ENCODE data around the gene HOXB8. TPM values are rescaled to one million over a fixed set of nuclear protein-coding genes. Genes with fewer than 3 reads are reported as not detected.

Gene HOXB8
- total RNA-seq, 1 experiment from 2014 or later: 1.2 TPM

- DNase-seq (ENCODE audit: low spot score): no peak
Observed at GRCh38 chr17:48596000-48596734, 18.9 kb downstream of the HOXB8 start.

- DNase-seq (ENCODE audit: low spot score): no peak
Observed at GRCh38 chr17:48595278-48595999, 19.7 kb downstream of the HOXB8 start.

GRCh38 chr17:48594538-48595277 is 20.4 kb downstream of the HOXB8 start:
- DNase-seq (ENCODE audit: low spot score): no peak

GRCh38 chr17:48593840-48594537 is 21.1 kb downstream of the HOXB8 start:
- peak; percentile 65 for DNase-seq (ENCODE audit: low spot score)

- no peak for DNase-seq (ENCODE audit: low spot score)
Observed at GRCh38 chr17:48593126-48593829, 21.8 kb downstream of the HOXB8 start, which contains the start of gene HOXB5. HOXB5 (minus strand) TSS chr17:48593779; CDS start chr17:48593682, 97 bp downstream.

- DNase-seq (ENCODE audit: low spot score): no peak
Observed at GRCh38 chr17:48592577-48592976, 22.5 kb downstream of the HOXB8 start.

- DNase-seq (ENCODE audit: low spot score): no peak
Observed at GRCh38 chr17:48592057-48592514, 23.0 kb downstream of the HOXB8 start.

- DNase-seq (ENCODE audit: low spot score): no peak
Observed at GRCh38 chr17:48591255-48592056, 23.6 kb downstream of the HOXB8 start.

GRCh38 chr17:48590607-48591161 is 24.4 kb downstream of the HOXB8 start:
- no peak for DNase-seq (ENCODE audit: low spot score)

- DNase-seq (ENCODE audit: low spot score): no peak
Observed at GRCh38 chr17:48589831-48590606, 25.1 kb downstream of the HOXB8 start, which contains the start of gene HOXB3. HOXB3 (minus strand) TSS chr17:48590241; CDS start chr17:48552474, 37,767 bp downstream.

GRCh38 chr17:48589060-48589830 is 25.8 kb downstream of the HOXB8 start:
- no peak for DNase-seq (ENCODE audit: low spot score)

GRCh38 chr17:48588528-48588927 is 26.6 kb downstream of the HOXB8 start:
- no peak for DNase-seq (ENCODE audit: low spot score)

- DNase-seq (ENCODE audit: low spot score): no peak
Observed at GRCh38 chr17:48588074-48588415, 27.0 kb downstream of the HOXB8 start.

GRCh38 chr17:48587276-48588073 is 27.6 kb downstream of the HOXB8 start:
- peak; percentile 83 for DNase-seq (ENCODE audit: low spot score)

GRCh38 chr17:48586355-48587258 is 28.5 kb downstream of the HOXB8 start:
- no peak for DNase-seq (ENCODE audit: low spot score)

- DNase-seq (ENCODE audit: low spot score): no peak
Observed at GRCh38 chr17:48584223-48584741, 30.8 kb downstream of the HOXB8 start.

Data from H4 (cell line).